ENCODE measurements around the gene ABLIM3.

DNA sequence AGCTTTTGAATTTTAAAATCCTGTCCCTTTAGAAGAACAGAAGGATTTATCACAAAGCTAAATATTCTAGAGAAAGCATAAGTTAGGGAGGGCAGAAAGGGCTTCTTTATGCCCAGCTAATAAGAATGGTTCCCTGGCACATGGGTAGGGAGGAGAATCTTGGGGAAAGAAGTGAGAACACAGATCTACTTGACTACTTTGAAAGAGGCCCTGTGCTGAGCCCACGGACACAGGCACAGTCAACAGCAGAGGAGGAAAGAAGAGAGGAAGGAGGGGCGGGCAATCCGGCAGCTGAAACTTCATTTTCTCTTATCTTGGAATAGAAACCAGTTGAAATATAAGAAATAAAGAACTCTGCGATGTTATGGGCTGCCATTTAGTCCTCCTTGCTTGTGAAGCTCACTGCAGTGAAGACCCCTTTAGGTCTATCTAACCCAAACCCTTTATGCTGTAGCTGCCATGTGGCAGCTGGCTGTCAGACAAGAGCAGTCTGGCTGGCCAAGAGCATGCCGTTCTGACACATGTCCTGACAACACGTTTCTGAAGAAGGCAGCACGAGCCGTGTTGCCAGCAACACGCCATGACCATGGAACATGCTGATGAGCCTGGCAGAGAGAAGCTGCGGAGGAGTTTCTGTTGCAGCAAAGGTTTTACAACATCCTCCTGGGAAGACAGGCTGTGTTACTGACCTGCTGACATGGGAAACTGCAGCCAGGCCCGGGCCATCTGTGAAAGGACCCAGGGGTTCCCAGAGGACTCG lies 34.2 kb downstream of the ABLIM3 start:
- TF ChIP-seq, protein P1, sequence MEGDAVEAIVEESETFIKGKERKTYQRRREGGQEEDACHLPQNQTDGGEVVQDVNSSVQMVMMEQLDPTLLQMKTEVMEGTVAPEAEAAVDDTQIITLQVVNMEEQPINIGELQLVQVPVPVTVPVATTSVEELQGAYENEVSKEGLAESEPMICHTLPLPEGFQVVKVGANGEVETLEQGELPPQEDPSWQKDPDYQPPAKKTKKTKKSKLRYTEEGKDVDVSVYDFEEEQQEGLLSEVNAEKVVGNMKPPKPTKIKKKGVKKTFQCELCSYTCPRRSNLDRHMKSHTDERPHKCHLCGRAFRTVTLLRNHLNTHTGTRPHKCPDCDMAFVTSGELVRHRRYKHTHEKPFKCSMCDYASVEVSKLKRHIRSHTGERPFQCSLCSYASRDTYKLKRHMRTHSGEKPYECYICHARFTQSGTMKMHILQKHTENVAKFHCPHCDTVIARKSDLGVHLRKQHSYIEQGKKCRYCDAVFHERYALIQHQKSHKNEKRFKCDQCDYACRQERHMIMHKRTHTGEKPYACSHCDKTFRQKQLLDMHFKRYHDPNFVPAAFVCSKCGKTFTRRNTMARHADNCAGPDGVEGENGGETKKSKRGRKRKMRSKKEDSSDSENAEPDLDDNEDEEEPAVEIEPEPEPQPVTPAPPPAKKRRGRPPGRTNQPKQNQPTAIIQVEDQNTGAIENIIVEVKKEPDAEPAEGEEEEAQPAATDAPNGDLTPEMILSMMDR (IDR thresholded peaks at IDR 0.05), result no peak
- TF ChIP-seq FOXJ3 (CRISPR knock-in tag; IDR thresholded peaks at IDR 0.05), result no peak
- no peak for TF ChIP-seq TCF12 (IDR thresholded peaks at IDR 0.05)
- TF ChIP-seq, protein P2, sequence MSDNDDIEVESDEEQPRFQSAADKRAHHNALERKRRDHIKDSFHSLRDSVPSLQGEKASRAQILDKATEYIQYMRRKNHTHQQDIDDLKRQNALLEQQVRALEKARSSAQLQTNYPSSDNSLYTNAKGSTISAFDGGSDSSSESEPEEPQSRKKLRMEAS (IDR thresholded peaks at IDR 0.05; ENCODE audit: low read depth), result no peak
- TF ChIP-seq, protein P3, sequence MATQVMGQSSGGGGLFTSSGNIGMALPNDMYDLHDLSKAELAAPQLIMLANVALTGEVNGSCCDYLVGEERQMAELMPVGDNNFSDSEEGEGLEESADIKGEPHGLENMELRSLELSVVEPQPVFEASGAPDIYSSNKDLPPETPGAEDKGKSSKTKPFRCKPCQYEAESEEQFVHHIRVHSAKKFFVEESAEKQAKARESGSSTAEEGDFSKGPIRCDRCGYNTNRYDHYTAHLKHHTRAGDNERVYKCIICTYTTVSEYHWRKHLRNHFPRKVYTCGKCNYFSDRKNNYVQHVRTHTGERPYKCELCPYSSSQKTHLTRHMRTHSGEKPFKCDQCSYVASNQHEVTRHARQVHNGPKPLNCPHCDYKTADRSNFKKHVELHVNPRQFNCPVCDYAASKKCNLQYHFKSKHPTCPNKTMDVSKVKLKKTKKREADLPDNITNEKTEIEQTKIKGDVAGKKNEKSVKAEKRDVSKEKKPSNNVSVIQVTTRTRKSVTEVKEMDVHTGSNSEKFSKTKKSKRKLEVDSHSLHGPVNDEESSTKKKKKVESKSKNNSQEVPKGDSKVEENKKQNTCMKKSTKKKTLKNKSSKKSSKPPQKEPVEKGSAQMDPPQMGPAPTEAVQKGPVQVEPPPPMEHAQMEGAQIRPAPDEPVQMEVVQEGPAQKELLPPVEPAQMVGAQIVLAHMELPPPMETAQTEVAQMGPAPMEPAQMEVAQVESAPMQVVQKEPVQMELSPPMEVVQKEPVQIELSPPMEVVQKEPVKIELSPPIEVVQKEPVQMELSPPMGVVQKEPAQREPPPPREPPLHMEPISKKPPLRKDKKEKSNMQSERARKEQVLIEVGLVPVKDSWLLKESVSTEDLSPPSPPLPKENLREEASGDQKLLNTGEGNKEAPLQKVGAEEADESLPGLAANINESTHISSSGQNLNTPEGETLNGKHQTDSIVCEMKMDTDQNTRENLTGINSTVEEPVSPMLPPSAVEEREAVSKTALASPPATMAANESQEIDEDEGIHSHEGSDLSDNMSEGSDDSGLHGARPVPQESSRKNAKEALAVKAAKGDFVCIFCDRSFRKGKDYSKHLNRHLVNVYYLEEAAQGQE (IDR thresholded peaks at IDR 0.05; ENCODE audit: low read depth, low read length), result no peak
- TF ChIP-seq FOXM1 (IDR thresholded peaks at IDR 0.05; ENCODE audit: low read depth), result no peak
